NCI-H1048 (cell line): ENCODE results near the gene MED17.
"Not testable (repeated sequence)": the region's sequence is repeated elsewhere in the genome, so short reads cannot be mapped to it uniquely, and the experiment has no call there.

Source experiments
- DNase-seq: peaks from one replicate; lab custom pipeline; 2025; lab: John Stamatoyannopoulos, UW

Gene MED17

GRCh38 chr11:93757924-93758865, 25.9 kb upstream of the MED17 start:
- no peak for DNase-seq

- DNase-seq: not testable (repeated sequence)
Measured at GRCh38 chr11:93759123-93759522, 25.0 kb upstream of the MED17 start.

- no peak for DNase-seq
Measured at GRCh38 chr11:93761910-93762309, 22.2 kb upstream of the MED17 start.

- DNase-seq: no peak
Measured at GRCh38 chr11:93765551-93765950, 18.5 kb upstream of the MED17 start.

GRCh38 chr11:93766504-93766903, 17.6 kb upstream of the MED17 start:
- DNase-seq: no peak

- no peak for DNase-seq
Measured at GRCh38 chr11:93767018-93767417, 17.1 kb upstream of the MED17 start.

GRCh38 chr11:93770160-93770559, 13.9 kb upstream of the MED17 start:
- DNase-seq: no peak

GRCh38 chr11:93772123-93772522, 12.0 kb upstream of the MED17 start:
- no peak for DNase-seq

GRCh38 chr11:93773045-93773477, 11.0 kb upstream of the MED17 start:
- no peak for DNase-seq

- no peak for DNase-seq
Measured at GRCh38 chr11:93773601-93774200, 10.4 kb upstream of the MED17 start.

- not testable (repeated sequence) for DNase-seq
Measured at GRCh38 chr11:93774560-93774959, 9.5 kb upstream of the MED17 start.

GRCh38 chr11:93775289-93775688, 8.8 kb upstream of the MED17 start:
- DNase-seq: no peak

GRCh38 chr11:93783362-93783761, 720 bp upstream of the MED17 start:
- no peak for DNase-seq

GRCh38 chr11:93783765-93784144, 327 bp upstream of the MED17 start:
- DNase-seq: no peak

- DNase-seq: no peak
Measured at GRCh38 chr11:93784935-93785360, 866 bp downstream of the MED17 start.

- no peak for DNase-seq
Measured at GRCh38 chr11:93791493-93791892, 7.4 kb downstream of the MED17 start.

GRCh38 chr11:93796441-93797231, 12.6 kb downstream of the MED17 start:
- no peak for DNase-seq

- no peak for DNase-seq
Measured at GRCh38 chr11:93801366-93801765, 17.3 kb downstream of the MED17 start.

- no peak for DNase-seq
Measured at GRCh38 chr11:93804879-93805278, 20.8 kb downstream of the MED17 start.

GRCh38 chr11:93807980-93808379, 23.9 kb downstream of the MED17 start:
- DNase-seq: no peak

GRCh38 chr11:93813974-93814373, 29.9 kb downstream of the MED17 start:
- DNase-seq: no peak

- DNase-seq: no peak
Measured at GRCh38 chr11:93814966-93815633, 31.0 kb downstream of the MED17 start.
